Bronchial epithelial cell (primary cell): ENCODE measurements around the gene AGK. TPM values are rescaled to one million over a fixed set of nuclear protein-coding genes. Genes with fewer than 3 reads are reported as not detected.

Experiments used
- DNase-seq: peaks from one replicate; pipeline ENCODE4 v3.0.0-alpha.2; 2010; ENCODE audit warnings: low read depth
- FAIRE-seq: peaks from 2 replicates; lab custom pipeline; 2011; peaks lifted over from hg19 to GRCh38; lab: Jason Lieb, UNC
- H3K27me3 ChIP-seq: 2 replicates; pipeline ENCODE4 v1.5.1; 2011; ENCODE audit warnings: low read length; ENCODE audit not compliant: control insufficient read depth, insufficient read depth
- H3K36me3 ChIP-seq: 2 replicates; pipeline ENCODE4 v1.5.1; 2011; ENCODE audit warnings: low read length; ENCODE audit not compliant: control insufficient read depth, insufficient read depth
- H3K4me3 ChIP-seq: 2 replicates; pipeline ENCODE4 v1.5.1; 2011; ENCODE audit warnings: mild to moderate bottlenecking, low read depth, low read length, control low read depth
- total RNA-seq: library from RNA; depleted of rRNA; stranded (reverse); fragments of >200 nt; gene quantifications from 2 replicates; pipeline ENCODE4 v1.2.1, GENCODE V29; 2014
- TF ChIP-seq, protein P1 (sequence below): IDR thresholded peaks from 2 replicates; pipeline ENCODE4 v1.5.1; 2011; ENCODE audit warnings: mild to moderate bottlenecking, moderate library complexity, low read length, control low read depth, inconsistent platforms; ENCODE audit not compliant: insufficient read depth, severe bottlenecking

AGK gene
- total RNA-seq, 1 donor from 2014 or later, result 18.4 TPM

GRCh38 chr7:141586878-141587277 lies 35.7 kb downstream of the AGK start:
- DNase-seq, result no peak
- Histone ChIP-seq H3K27me3 (no peaks in the 10 kb centered on the region), H3K4me3 (no peak overlapping the region), H3K36me3 (no peaks in the 10 kb centered on the region)
- no peak for FAIRE-seq
- TF ChIP-seq, protein P1, sequence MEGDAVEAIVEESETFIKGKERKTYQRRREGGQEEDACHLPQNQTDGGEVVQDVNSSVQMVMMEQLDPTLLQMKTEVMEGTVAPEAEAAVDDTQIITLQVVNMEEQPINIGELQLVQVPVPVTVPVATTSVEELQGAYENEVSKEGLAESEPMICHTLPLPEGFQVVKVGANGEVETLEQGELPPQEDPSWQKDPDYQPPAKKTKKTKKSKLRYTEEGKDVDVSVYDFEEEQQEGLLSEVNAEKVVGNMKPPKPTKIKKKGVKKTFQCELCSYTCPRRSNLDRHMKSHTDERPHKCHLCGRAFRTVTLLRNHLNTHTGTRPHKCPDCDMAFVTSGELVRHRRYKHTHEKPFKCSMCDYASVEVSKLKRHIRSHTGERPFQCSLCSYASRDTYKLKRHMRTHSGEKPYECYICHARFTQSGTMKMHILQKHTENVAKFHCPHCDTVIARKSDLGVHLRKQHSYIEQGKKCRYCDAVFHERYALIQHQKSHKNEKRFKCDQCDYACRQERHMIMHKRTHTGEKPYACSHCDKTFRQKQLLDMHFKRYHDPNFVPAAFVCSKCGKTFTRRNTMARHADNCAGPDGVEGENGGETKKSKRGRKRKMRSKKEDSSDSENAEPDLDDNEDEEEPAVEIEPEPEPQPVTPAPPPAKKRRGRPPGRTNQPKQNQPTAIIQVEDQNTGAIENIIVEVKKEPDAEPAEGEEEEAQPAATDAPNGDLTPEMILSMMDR, result no peak

DNA sequence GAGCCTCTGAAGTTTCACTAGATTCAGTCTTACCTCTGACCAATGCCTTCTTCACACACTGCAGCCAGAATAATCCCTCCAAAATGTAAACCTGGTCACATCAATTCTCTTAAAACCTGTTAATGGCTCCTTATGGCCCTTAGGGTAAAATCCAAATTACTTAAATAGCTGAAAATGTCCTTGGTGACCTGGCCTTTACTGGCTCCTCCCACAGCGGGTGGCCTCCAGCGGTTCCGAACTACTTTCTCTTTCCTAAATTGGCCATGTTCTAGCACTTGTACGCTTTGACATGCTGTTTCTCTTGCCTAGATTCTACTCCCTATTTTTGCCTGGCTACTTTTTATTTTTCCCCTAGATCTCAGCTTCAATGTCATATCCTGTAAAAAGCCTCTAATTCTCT lies 36.1 kb downstream of the AGK start:
- FAIRE-seq, result no peak
- DNase-seq, result no peak
- Histone ChIP-seq H3K4me3 (no peak overlapping the region), H3K36me3 (no peaks in the 10 kb centered on the region), H3K27me3 (no peaks in the 10 kb centered on the region)
- TF ChIP-seq, protein P1, result no peak

DNA sequence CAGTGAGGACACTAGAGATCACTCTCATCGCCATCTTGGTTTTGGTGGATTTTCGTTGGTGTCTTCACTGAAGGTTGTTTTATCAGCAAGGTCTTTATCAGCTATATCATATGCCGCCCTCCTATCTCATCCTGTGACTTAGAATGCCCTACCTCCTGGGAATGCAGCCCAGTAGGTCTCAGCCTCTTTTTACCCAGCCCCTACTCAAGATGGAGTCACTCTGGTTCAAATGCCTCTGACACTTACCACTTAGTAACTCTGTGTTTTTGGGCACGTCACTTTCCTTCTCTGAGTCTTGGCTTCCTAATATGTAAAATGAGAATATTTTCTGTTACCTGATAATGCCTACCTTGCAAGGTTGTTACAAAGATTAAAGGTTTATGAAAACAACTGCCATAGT lies 37.7 kb downstream of the AGK start:
- TF ChIP-seq, protein P1, result no peak
- FAIRE-seq, result no peak
- no peak for DNase-seq
- no peaks in the 10 kb centered on the region for H3K36me3 ChIP-seq
- no peak overlapping the region for H3K4me3 ChIP-seq
- no peaks in the 10 kb centered on the region for H3K27me3 ChIP-seq

GRCh38 chr7:141590071-141590470 lies 38.9 kb downstream of the AGK start:
- FAIRE-seq (no peak), DNase-seq (no peak)
- no peaks in the 10 kb centered on the region for H3K27me3 ChIP-seq
- H3K36me3 ChIP-seq, result no peaks in the 10 kb centered on the region
- H3K4me3 ChIP-seq, result no peak overlapping the region
- TF ChIP-seq, protein P1, result no peak

- no peak overlapping the region for H3K4me3 ChIP-seq
- DNase-seq (peak; percentile 69), FAIRE-seq (no peak)
- no peaks in the 10 kb centered on the region for H3K36me3 ChIP-seq
- no peaks in the 10 kb centered on the region for H3K27me3 ChIP-seq
- TF ChIP-seq, protein P1, result no peak
These were observed 39.5 kb downstream of the AGK start for GRCh38 chr7:141590666-141591065.

GRCh38 chr7:141593134-141593533 lies 41.9 kb downstream of the AGK start:
- H3K27me3 ChIP-seq, result no peaks in the 10 kb centered on the region
- no peaks in the 10 kb centered on the region for H3K36me3 ChIP-seq
- no peak overlapping the region for H3K4me3 ChIP-seq
- peak; percentile 7 for DNase-seq
- TF ChIP-seq, protein P1, result no peak
- no peak for FAIRE-seq
